NCI-H2107 (cell line): ENCODE results near the gene C11orf91.
"Not testable (repeated sequence)": the region's sequence is repeated elsewhere in the genome, so short reads cannot be mapped to it uniquely, and the experiment has no call there.

Experiments
- DNase-seq: peaks from one replicate; lab custom pipeline; 2025; lab: John Stamatoyannopoulos, UW

Gene C11orf91

GRCh38 chr11:33700502-33701271 lies at the start of gene C11orf91:
Gene C11orf91 (minus strand): TSS chr11:33700826. CDS start chr11:33700740, 86 bp downstream.
- DNase-seq, result peak; percentile 81

- DNase-seq, result no peak
Observed at GRCh38 chr11:33747979-33748378, 47.4 kb upstream of the C11orf91 start.

- no peak for DNase-seq
Observed at GRCh38 chr11:33743291-33743690, 42.7 kb upstream of the C11orf91 start.

- DNase-seq, result no peak
Observed at GRCh38 chr11:33742249-33742851, 41.7 kb upstream of the C11orf91 start.

GRCh38 chr11:33741806-33742205 lies 41.2 kb upstream of the C11orf91 start:
- no peak for DNase-seq

GRCh38 chr11:33737362-33737821 lies 36.8 kb upstream of the C11orf91 start:
- no peak for DNase-seq

- DNase-seq, result peak; percentile 78
Observed at GRCh38 chr11:33736148-33736812, 35.7 kb upstream of the C11orf91 start, which contains the start of gene CD59. Gene CD59 (minus strand): TSS chr11:33736423. CDS start chr11:33722445, 13,978 bp downstream.

GRCh38 chr11:33735271-33736147 lies 34.9 kb upstream of the C11orf91 start:
- no peak for DNase-seq

GRCh38 chr11:33734441-33735270 lies 34.0 kb upstream of the C11orf91 start:
- no peak for DNase-seq

GRCh38 chr11:33733980-33734379 lies 33.4 kb upstream of the C11orf91 start:
- no peak for DNase-seq

- DNase-seq, result no peak
Observed at GRCh38 chr11:33731723-33732531, 31.3 kb upstream of the C11orf91 start.

- no peak for DNase-seq
Observed at GRCh38 chr11:33730716-33731115, 30.1 kb upstream of the C11orf91 start.

- not testable (repeated sequence) for DNase-seq
Observed at GRCh38 chr11:33729072-33729664, 28.5 kb upstream of the C11orf91 start.

- DNase-seq, result not testable (repeated sequence)
Observed at GRCh38 chr11:33727539-33727938, 26.9 kb upstream of the C11orf91 start.

- no peak for DNase-seq
Observed at GRCh38 chr11:33725496-33725895, 24.9 kb upstream of the C11orf91 start.

GRCh38 chr11:33724644-33725035 lies 24.0 kb upstream of the C11orf91 start:
- DNase-seq, result no peak

GRCh38 chr11:33723238-33723881 lies 22.7 kb upstream of the C11orf91 start:
- no peak for DNase-seq

- no peak for DNase-seq
Observed at GRCh38 chr11:33722590-33723234, 22.1 kb upstream of the C11orf91 start.

GRCh38 chr11:33721984-33722383 lies 21.4 kb upstream of the C11orf91 start:
- no peak for DNase-seq
